Non-pigmented ciliary epithelial cell (primary cell): ENCODE data around the gene KRT15.

ENCODE experiments used
- DNase-seq: peaks from one replicate; pipeline ENCODE4 v3.0.0-alpha.2; 2010; ENCODE audit warnings: low read depth

Gene KRT15

DNA sequence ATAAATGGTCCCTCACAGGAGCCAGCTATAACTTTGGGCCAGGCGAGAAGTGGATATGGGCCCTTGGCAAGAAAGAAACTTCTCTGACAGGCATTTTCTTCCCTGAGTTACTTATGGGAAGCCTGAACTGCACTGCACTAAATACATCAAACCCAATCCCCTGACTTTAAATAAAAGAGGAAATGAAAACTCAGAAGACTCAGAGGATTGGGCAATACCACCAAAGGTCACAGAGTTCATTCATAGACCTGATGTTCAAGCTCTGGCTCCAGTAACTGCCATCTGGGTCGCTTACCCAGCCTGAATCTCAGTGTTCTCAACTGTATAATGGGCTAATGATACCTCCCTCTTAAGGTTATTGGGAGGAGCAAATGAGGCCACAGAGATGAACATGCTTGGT lies 38.6 kb downstream of the KRT15 start:
- DNase-seq, result no peak

- no peak for DNase-seq
Measured at GRCh38 chr17:41478237-41478636, 40.5 kb downstream of the KRT15 start.

- no peak for DNase-seq
Measured at GRCh38 chr17:41476866-41477815, 41.5 kb downstream of the KRT15 start.

DNA sequence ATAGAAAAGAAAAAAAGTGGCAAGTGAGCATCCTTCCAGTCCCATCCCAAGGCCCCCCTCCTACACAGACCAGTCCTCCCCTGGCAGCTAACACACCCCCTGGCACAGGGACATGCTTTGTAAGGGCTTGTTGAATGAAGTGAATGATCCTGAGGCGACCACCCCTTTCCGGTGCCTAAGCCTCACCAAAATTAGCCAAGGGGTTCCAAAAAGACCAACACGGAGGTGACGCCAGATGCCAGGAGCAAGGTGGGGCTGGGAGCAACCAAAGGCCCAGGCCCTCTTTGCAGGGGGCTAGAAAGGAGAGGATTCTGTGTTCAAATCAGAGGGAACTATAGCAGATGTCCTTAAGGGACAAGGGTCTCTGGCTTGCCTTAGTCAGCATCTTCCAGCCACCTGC lies 43.3 kb downstream of the KRT15 start:
- no peak for DNase-seq

DNA sequence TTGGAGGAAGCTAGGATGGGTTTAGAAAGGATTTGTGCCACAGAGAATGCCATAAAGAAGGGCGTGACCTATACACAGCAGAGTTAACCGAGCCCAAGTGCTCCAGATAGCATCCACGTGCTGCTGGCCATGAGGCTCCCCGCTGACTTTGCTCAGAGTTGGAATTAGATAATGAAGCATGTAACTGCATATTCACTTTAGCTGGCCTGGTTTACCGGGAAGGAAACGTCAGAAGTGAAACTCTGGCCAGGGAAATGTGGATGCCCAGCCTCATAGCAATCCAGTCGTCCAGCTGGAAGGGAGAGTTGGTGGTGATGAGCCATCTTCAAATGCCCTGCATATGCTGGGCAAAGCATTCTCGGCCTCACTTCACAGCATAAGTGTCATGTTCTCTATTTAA lies 43.8 kb downstream of the KRT15 start:
- no peak for DNase-seq

DNA sequence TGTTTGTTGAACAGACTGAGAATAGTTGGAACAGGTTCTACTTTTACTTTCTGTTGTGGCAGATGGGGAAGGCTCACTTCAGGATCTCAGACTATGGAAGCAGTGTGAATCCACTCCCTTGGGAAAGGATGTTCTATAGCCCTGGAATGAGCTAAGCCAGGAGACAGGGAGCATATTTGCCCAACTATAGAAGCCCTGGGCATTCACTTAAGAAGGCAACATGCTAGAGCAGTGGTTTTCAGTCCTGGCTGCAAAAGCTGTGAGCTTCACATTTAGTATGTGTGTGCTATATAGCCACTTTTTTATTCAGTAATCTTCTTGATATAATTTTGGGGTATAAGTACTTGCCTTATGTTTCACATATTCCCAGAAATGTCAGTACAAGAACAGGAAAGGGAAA lies 50.3 kb downstream of the KRT15 start:
- no peak for DNase-seq

GRCh38 chr17:41467561-41467960 lies 51.1 kb downstream of the KRT15 start:
- no peak for DNase-seq

DNA sequence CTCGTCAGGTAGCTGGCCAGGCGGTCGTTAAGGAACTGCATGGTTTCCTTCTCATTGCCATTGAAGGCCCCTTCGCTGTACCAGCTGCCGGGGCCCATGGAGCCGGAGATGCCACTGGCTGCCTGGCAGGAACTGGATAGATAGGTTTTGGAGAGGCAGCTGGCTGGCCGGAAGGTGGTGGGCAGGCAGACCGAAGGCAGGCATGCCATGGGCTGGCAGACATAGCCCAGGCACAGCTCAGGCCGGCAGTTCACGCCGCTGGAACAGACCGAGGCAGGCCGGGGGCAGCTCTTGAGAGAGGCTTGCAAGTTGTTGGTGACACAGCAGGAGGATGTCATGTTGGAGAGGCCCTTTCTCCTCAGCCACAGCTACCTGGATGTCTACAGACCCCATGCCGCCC lies 51.7 kb downstream of the KRT15 start, which contains the start of gene KRT32:
Gene KRT32 (minus strand): TSS at position 399 of the 400 bp plus-strand sequence. CDS start 61 bp downstream, at position 338.
- DNase-seq, result no peak

GRCh38 chr17:41464682-41465081 lies 54.0 kb downstream of the KRT15 start:
- peak; percentile 55 for DNase-seq

- no peak for DNase-seq
Measured at GRCh38 chr17:41464173-41464572, 54.5 kb downstream of the KRT15 start.

GRCh38 chr17:41463746-41464145 lies 54.9 kb downstream of the KRT15 start:
- no peak for DNase-seq
